Peyer's patch (tissue), 4 donors: ENCODE measurements around the gene SUSD4.

ENCODE experiments used
- CTCF ChIP-seq, 6 experiments: fragments of 450-650 bp in 4 of 6; fragments of 200-600 bp in 2 of 6; sonication (generic) in 1 of 6; IDR thresholded peaks; one replicate each; pipeline ENCODE4 v1.5.1; 2017 to 2019; ENCODE audit warnings: antibody characterized with exemption in 6 of 6, mild to moderate bottlenecking in 3 of 6, moderate library complexity in 1 of 6
- POLR2A ChIP-seq, 2 donors: fragments of 450-650 bp; IDR thresholded peaks; one replicate each; pipeline ENCODE4 v1.5.1; 2017; ENCODE audit warnings: antibody characterized with exemption in 2 of 2, mild to moderate bottlenecking in 2 of 2, moderate library complexity in 2 of 2

GRCh38 chr1:223304931-223305330 is 59.0 kb downstream of the SUSD4 start:
- no peak for TF ChIP-seq CTCF (IDR thresholded peaks at IDR 0.05)
- TF ChIP-seq POLR2A (IDR thresholded peaks at IDR 0.05), result no peak
